Medulla oblongata (tissue), 1 donor: Measurements from ENCODE around the gene RHOD.
A peak's percentile ranks its signal among the peaks of the same experiment; 100 is the strongest.

Experiments
- DNase-seq: peaks from one replicate; pipeline ENCODE4 v3.0.0-alpha.2; 2015; ENCODE audit errors: extremely low spot score

Gene RHOD

GRCh38 chr11:67117176-67117575, 60.5 kb downstream of the RHOD start:
- no peak for DNase-seq

- DNase-seq = peak; percentile 16
Observed at GRCh38 chr11:67117672-67118180, 61.1 kb downstream of the RHOD start.

- DNase-seq = peak; percentile 13
Observed at GRCh38 chr11:67118181-67118766, 61.6 kb downstream of the RHOD start.

GRCh38 chr11:67118801-67119584, 62.3 kb downstream of the RHOD start, which contains the start of gene KDM2A:
Gene KDM2A, plus strand, starts transcription at chr11:67119263. Its CDS starts 2,054 bp downstream, at chr11:67121317.
- DNase-seq = peak; percentile 99

- DNase-seq = peak; percentile 54
Observed at GRCh38 chr11:67119585-67120391, 63.1 kb downstream of the RHOD start.

GRCh38 chr11:67120456-67120855, 63.8 kb downstream of the RHOD start:
- DNase-seq = peak; percentile 19

- DNase-seq = peak; percentile 77
Observed at GRCh38 chr11:67120881-67121710, 64.4 kb downstream of the RHOD start.
